ENCODE data around the gene ATRAID. TPM values are rescaled to one million over a fixed set of nuclear protein-coding genes. Genes with fewer than 3 reads are reported as not detected.
A peak's percentile ranks its signal among the peaks of the same experiment; 100 is the strongest.

Gene ATRAID
- total RNA-seq: 79.0 to 116 TPM (median 91.2 TPM) in 3 replicates
- long read RNA-seq, transcript ATRAID-202 (7 exons, 1,059 nt): minor isoform, 25 of 125 reads
- long read RNA-seq, transcript ATRAID-201 (7 exons, 1,240 nt): major isoform, 100 of 125 reads
- long read RNA-seq, partial matches to known transcripts: 0 of 125 reads
- long read RNA-seq, other reads (novel, unspliced or antisense): 0 of 125 reads

- H3K36me3 Mint-ChIP-seq (ENCODE audit: low read depth): peaks cover 6% of the 10 kb centered on the region
- H3K27me3 Mint-ChIP-seq (ENCODE audit: low read depth): no peaks in the 10 kb centered on the region
- peaks cover 34% of the 10 kb centered on the region for H3K4me1 Mint-ChIP-seq (ENCODE audit: low read depth)
- TF ChIP-seq CTCF (IDR thresholded peaks at IDR 0.05): peak; percentile 8
- no peaks in the 10 kb centered on the region for H3K9me3 Mint-ChIP-seq (ENCODE audit: low read depth)
- H3K4me3 Mint-ChIP-seq (ENCODE audit: unreplicated experiment): peak within 1 kb of the TSS; percentile 96
- H3K27ac Mint-ChIP-seq (ENCODE audit: unreplicated experiment): peak within 1 kb of the TSS; percentile 100
- DNase-seq (ENCODE audit: low spot score): peak; percentile 95
These were observed at the start of gene ATRAID, which contains the start of gene SLC5A6 for GRCh38 chr2:27211943-27212625. Gene ATRAID (plus strand): TSS chr2:27212041. CDS start chr2:27212369, 328 bp downstream. Gene SLC5A6 (minus strand): TSS chr2:27212268. CDS start chr2:27207650, 4,618 bp downstream.

GRCh38 chr2:27162151-27163121 lies 49.4 kb upstream of the ATRAID start:
- H3K4me3 Mint-ChIP-seq (ENCODE audit: unreplicated experiment): no peak overlapping the region
- no peaks in the 10 kb centered on the region for H3K9me3 Mint-ChIP-seq (ENCODE audit: low read depth)
- no peaks in the 10 kb centered on the region for H3K4me1 Mint-ChIP-seq (ENCODE audit: low read depth)
- DNase-seq (ENCODE audit: low spot score): no peak
- no peaks in the 10 kb centered on the region for H3K36me3 Mint-ChIP-seq (ENCODE audit: low read depth)
- peaks cover 6% of the 10 kb centered on the region for H3K27me3 Mint-ChIP-seq (ENCODE audit: low read depth)
- no peak overlapping the region for H3K27ac Mint-ChIP-seq (ENCODE audit: unreplicated experiment)
- no peak for TF ChIP-seq CTCF (IDR thresholded peaks at IDR 0.05)

- Mint-ChIP-seq H3K36me3 (ENCODE audit: low read depth) (no peaks in the 10 kb centered on the region), H3K9me3 (ENCODE audit: low read depth) (no peaks in the 10 kb centered on the region), H3K4me3 (ENCODE audit: unreplicated experiment) (no peak overlapping the region), H3K27me3 (ENCODE audit: low read depth) (peaks cover 2% of the 10 kb centered on the region), H3K4me1 (ENCODE audit: low read depth) (no peaks in the 10 kb centered on the region), H3K27ac (ENCODE audit: unreplicated experiment) (no peak overlapping the region)
- no peak for TF ChIP-seq CTCF (IDR thresholded peaks at IDR 0.05)
- DNase-seq (ENCODE audit: low spot score): no peak
These were observed 46.7 kb upstream of the ATRAID start for GRCh38 chr2:27164960-27165763.

- H3K4me3 Mint-ChIP-seq (ENCODE audit: unreplicated experiment): no peak overlapping the region
- H3K9me3 Mint-ChIP-seq (ENCODE audit: low read depth): no peaks in the 10 kb centered on the region
- H3K4me1 Mint-ChIP-seq (ENCODE audit: low read depth): peaks cover 3% of the 10 kb centered on the region
- no peak for TF ChIP-seq CTCF (IDR thresholded peaks at IDR 0.05)
- H3K27me3 Mint-ChIP-seq (ENCODE audit: low read depth): peaks cover 16% of the 10 kb centered on the region
- no peak overlapping the region for H3K27ac Mint-ChIP-seq (ENCODE audit: unreplicated experiment)
- H3K36me3 Mint-ChIP-seq (ENCODE audit: low read depth): no peaks in the 10 kb centered on the region
- DNase-seq (ENCODE audit: low spot score): no peak
These were observed 41.1 kb upstream of the ATRAID start for GRCh38 chr2:27170581-27171337.

Measured in chondrocyte (in vitro differentiated cells).